Esophagus mucosa (tissue), 1 donor: ENCODE measurements around the gene EIF6. TPM values are rescaled to one million over a fixed set of nuclear protein-coding genes. Genes with fewer than 3 reads are reported as not detected.
"Not testable (repeated sequence)": the region's sequence is repeated elsewhere in the genome, so short reads cannot be mapped to it uniquely, and the experiment has no call there.

Experiments
- ATAC-seq: fragments of 200-7000 bp; cut with Tn5 transposase; one replicate; pipeline ENCODE4 v1.9.1; 2020
- total RNA-seq: library from RNA; stranded (reverse); gene quantifications from one replicate; pipeline ENCODE4 v1.2.4, GENCODE V29; 2023
- donor health status: DM: yes; HTN: yes; CAD: no.

The EIF6 gene
- 256 TPM for total RNA-seq

- ATAC-seq: peak; percentile 67
Observed at GRCh38 chr20:35284267-35284991, at the start of gene EIF6. Gene EIF6 (minus strand): TSS chr20:35284772. CDS start chr20:35284487, 285 bp downstream.

DNA sequence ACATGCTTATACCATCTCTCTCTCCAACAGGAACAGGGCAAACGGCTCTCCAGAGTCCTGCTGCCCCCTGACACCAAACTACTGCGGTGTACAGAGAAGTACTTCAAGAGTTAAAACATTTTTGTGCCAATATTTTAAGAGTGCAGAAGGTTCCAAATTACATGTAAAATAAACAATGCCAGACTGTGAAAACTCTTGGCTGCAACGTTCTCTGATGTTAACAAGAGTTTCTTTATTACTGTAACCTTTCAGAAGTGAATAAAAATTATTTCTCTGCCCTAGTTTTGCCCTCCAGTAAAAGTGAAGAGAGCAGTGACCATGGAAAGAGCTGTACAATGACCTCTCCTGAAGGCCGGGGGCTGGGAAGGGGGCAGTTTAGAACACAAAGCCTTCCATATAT lies 49.0 kb upstream of the EIF6 start:
- ATAC-seq: no peak

DNA sequence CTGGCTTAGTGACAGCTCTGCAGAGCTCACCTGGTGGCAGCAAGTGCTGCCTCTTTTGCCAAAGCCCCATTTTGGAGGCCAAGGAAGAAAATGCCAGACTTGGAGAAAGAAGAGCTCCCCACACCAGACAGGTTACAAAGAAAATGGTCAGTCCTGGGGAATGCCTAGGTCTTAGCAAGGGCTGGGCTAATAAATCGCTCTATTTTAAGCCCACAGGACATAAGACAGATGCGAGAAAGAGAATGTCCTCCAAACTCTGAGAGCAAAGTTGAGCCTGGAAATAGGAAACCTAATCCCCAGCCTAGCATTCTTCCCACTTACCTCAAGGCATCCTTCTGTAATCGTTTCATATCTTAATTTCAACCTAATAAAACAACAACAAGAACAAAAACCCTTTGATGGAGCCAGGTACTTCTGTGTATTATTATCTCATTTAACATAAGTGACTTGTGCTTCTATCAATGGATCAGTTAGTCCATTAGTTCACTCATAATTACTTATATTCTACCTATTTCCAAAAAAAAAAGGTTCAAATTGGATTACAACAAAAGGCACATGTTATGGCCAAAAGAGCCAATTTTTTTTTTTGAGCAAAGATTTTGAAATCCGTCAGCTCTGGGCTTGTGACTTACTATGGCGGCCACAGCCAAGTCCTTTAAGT lies 48.1 kb upstream of the EIF6 start:
- ATAC-seq: no peak

- ATAC-seq: peak; percentile 92
Observed at GRCh38 chr20:35329435-35330139, 45.0 kb upstream of the EIF6 start.

DNA sequence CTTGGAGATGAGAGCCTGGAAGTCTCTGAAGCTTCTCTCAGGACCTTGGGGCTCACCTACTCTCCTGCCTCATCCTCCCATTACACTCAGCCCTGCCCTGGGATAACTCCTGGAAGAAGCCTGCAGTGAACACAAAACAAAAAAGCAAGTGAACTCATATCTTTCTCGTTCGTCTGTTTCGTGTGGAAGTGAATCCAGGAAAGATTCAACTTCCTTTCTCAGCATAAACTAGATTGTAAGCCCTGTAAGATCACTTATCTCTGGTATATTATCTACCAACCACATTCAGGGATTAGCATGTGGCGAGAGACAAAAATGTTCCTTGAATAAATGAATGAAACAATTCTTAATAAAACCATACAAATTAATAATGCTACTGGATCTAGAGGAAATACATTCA lies 44.1 kb upstream of the EIF6 start:
- ATAC-seq: no peak

- no peak for ATAC-seq
Observed at GRCh38 chr20:35328095-35328685, 43.6 kb upstream of the EIF6 start.

DNA sequence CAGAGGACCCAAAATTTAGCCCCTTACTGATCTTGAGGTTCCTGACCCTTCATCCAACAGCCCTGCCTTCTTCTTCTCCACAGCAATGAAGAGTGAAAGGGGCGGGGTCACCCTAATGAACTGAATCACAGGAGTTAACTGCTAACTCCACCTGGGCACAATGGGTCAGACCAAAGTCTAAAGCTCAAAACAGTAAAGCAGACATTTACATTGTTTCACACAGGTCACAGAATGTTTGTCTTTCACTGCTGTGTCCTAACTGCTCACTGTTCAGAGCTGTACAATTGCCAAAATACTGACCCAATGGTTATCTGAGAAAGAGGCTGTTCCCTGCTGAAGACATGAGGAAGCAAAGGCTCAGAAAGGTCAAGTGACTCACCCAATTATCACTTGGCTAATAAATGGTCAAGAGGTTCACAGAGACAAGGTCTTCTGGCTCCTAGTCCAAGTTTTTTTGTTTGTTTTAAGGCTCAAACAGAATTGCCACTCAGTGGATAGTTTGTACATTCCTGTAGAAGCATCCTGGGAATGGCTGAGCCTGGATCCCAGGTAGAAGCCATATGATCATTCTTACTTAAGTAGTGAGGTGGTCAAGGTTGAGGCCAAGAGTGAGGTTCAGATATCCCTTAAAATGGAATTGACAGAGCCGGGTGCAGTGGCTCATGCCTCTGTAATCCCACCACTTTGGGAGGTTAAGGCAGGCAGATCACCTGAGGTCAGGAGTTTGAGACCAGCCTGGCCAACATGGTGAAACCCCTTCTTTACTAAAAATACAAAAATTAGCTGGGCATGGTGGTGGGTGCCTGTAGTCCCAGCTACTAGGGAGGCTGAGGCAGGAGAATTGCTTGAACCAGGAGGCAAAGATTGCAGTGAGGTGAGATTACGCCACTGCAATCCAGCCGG lies 42.8 kb upstream of the EIF6 start:
- ATAC-seq: no peak

GRCh38 chr20:35326740-35327073 lies 42.1 kb upstream of the EIF6 start:
- ATAC-seq: no peak

DNA sequence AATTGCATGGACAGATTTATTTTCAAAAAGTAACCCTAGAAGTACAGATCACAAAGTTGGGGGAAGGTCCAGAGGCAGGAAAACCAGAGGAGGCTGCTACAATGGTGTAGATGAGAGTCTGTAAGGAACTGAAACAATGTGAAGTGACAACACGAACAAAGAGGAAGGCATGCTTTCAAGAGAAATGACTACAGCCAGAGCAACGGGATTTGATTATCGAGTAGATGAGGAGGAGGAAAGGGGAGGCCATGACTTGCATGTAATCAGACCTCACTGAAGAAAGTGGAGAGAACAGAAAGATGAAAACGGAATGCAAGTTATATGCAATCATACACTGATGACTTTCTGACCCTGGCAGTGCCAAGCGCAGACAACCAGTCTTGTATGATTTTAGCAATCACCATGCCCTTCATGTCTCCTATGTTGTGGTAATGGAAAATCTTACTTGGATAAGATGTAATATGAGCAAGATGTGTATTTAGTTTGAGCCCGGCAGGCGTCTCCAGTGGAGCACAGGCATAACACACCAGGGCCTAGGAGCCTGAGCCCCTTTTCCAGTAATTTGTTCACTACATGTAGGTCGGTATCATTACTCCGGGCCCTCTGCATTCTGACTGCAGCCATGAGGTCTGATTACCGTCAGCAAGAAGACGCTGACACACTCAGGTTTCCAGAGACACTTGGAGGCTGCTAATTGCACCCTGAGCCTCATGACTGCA lies 41.6 kb upstream of the EIF6 start:
- ATAC-seq: no peak

GRCh38 chr20:35325401-35325800 lies 40.8 kb upstream of the EIF6 start:
- ATAC-seq: no peak

DNA sequence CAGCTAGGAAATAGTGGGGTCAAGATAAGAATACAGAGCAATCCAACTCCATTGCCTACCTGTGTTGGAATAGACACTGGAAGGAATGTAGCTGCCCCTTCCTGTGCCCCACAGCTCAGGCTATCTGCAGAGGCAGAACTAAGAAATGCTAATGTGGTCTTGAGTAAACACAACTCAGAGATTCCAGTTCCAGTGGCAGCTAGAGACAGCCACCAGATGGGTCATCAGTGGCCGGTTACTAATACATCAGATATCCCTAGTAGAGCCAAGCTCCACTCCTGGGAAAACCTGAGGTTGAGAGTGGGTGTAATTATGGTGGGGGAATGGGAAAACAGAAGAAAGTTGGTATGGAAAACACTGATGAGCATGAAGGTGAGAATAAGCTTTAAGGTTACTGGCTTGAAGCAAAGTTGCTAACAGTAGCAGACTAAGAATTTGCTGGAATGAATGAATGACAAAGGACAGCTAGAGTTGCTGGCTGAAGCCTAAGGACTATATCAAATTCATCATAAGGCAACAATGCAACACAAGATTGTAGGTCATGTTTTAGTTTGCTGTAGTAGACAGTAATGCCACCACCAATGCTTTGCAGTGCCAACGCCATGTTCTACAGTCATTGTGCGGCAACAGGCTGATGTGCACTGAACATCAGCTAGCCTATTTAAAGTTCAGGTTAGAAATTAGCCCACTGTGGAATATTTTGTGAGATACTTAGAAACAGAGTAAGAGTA lies 36.0 kb upstream of the EIF6 start:
- no peak for ATAC-seq

- peak; percentile 12 for ATAC-seq
Observed at GRCh38 chr20:35319871-35320197, 35.3 kb upstream of the EIF6 start.

DNA sequence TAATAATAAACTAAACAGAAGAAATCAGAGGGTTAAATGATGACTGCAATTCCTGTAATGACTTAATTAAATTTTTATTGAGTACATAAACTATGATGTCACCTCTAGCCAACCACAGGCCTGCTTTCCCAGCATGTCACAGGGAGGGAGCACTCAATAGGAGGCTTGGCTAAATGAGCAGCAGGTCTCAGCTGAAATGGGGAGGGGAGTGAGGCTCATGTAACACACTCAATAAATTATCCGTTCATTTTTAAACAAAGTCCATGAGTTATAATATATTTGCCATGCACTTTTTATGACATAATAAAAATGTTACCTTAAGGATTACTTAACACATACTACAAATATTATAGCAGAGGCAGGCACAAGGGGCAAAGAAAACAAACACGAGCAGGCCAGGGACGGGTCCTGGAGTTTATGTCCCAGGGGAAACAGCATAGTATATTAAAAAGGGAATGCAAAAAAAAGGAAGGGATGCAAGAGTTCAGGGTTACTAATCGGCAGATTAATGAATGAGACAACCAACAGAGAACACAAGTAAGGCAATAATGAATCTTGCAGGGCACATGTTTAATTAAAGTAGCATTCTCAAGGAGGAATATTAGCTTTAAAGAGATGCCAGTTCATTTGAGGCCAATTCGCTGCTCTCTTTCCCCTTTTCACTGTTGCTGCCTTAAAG lies 34.8 kb upstream of the EIF6 start:
- ATAC-seq: peak; percentile 24

GRCh38 chr20:35318502-35319157 lies 34.1 kb upstream of the EIF6 start:
- peak; percentile 95 for ATAC-seq

DNA sequence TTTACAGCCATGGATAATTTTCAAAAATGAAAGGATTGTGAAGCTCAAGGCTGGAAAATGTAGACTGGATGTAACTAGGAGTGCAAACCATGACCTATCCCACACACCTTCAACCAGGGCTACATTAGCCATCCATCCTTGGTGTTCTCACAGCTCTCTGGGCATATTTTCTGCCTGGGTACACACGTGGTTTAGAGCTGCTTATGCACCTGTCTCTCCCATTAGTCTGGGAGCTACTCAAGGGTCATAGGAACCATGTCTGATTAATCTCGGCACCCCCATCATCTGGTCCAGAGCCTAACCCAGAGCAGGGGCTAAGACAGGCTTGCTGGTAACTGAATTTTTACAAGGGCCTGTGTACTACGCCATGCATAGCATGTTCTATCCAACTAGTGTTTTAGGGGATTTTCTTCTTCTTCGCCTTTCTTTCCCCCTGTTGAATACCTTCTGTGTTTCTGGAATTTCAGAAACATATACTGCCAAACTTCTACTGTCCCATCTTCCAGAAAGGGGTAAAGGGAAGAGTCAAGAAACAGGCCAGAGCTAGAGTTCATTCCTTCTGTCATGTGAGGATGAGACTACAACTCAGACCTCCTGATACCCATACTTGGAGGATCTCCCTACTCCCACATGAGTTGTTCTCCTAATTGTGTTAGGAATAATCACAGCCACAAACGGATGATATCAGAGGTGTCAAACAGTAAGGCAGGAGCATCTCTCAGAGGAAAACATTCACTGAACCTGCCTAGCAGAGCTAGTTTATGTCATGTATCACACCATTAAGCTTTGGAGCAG lies 33.0 kb upstream of the EIF6 start:
- peak; percentile 22 for ATAC-seq

DNA sequence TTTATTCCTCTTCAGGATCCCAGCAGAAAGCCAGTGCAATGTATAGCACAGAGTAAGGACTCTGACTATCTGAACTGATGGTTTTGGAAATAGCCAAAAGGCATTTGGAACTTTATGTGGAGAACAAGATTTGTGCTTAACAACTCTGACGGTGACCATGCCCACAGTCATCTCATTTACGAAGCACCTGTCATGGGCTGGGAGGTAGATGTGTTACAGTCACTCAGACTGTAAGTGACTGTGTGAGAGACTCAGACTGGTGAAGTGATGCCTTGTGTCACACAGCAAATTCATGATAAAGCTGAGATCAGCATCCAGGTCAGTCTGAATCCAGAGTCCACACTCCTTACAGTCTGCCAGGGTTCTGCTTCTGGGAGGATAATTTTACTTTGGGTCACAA lies 31.5 kb upstream of the EIF6 start:
- ATAC-seq: no peak

GRCh38 chr20:35315632-35316020 lies 31.1 kb upstream of the EIF6 start:
- ATAC-seq: not testable (repeated sequence)

DNA sequence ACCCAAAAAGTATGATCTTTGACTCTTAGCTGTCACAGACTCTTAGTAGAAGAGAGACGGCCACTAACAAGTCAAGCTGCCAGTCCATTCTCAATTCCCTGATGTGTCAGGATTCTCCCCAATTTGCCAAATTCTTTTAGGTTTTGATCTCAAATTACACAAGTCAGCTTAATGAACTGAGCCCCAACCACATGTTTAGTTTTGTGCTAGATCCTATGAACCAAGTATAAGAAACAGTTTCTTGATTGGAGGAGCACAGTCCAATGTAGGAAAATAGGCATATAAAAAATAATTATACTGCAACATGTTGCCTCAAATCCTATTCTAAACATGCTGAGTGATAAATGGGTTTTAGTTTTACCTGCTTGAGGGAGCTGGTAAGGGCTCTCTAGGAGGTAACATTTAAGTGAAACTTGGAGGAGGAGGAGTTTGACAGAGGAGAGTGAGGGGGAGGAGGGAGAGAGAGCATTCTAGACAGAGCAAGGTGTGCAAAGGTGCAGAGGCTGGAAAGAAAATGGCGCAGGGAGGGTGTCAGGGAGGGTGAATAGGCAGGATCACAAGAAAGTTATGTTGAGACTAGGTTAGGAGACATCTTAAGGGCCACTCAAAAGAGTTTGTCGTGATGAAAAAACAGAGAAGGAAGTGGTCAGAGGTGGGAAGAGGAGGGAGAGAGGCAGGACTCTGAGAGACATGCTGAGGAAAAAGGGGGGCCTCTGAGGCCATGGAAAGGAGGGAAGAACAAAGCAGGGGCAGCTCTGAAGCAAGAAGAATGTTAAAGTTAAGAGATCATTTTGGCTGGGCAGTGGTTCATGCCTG lies 30.5 kb upstream of the EIF6 start:
- no peak for ATAC-seq
